Epithelial cell of prostate (primary cell): Measurements from ENCODE around the gene MFRP.

Experiments
- DNase-seq: peaks from one replicate; pipeline ENCODE4 v3.0.0-alpha.2; 2011; ENCODE audit warnings: low read depth, low spot score
- H3K27ac ChIP-seq: fragments of 450-650 bp; 2 replicates; pipeline ENCODE4 v1.5.1; 2017; ENCODE audit warnings: mild to moderate bottlenecking

The MFRP gene

GRCh38 chr11:119320240-119320775 lies 26.2 kb downstream of the MFRP start:
- H3K27ac ChIP-seq, result no peak overlapping the region
- DNase-seq, result no peak

GRCh38 chr11:119319700-119320239 lies 26.7 kb downstream of the MFRP start:
- DNase-seq, result no peak
- H3K27ac ChIP-seq, result peak overlapping the region; percentile 84

- no peak for DNase-seq
- peak overlapping the region; percentile 84 for H3K27ac ChIP-seq
Measured at GRCh38 chr11:119319136-119319699, 27.3 kb downstream of the MFRP start.

GRCh38 chr11:119318240-119319135 lies 28.0 kb downstream of the MFRP start:
- H3K27ac ChIP-seq, result peak overlapping the region; percentile 84
- DNase-seq, result peak; percentile 37

- peak overlapping the region; percentile 84 for H3K27ac ChIP-seq
- no peak for DNase-seq
Measured at GRCh38 chr11:119317592-119318239, 28.8 kb downstream of the MFRP start.

GRCh38 chr11:119316729-119317591 lies 29.5 kb downstream of the MFRP start, which contains the start of gene MCAM:
MCAM (minus strand) TSS chr11:119317130; CDS start chr11:119317101, 29 bp downstream.
- peak within 1 kb of the TSS; percentile 84 for H3K27ac ChIP-seq
- no peak for DNase-seq

- peak overlapping the region; percentile 84 for H3K27ac ChIP-seq
- DNase-seq, result no peak
Measured at GRCh38 chr11:119316016-119316728, 30.3 kb downstream of the MFRP start.

- H3K27ac ChIP-seq, result peak overlapping the region; percentile 40
- DNase-seq, result no peak
Measured at GRCh38 chr11:119315131-119316015, 31.1 kb downstream of the MFRP start.

- no peak overlapping the region for H3K27ac ChIP-seq
- no peak for DNase-seq
Measured at GRCh38 chr11:119314726-119315125, 31.8 kb downstream of the MFRP start.

- no peak overlapping the region for H3K27ac ChIP-seq
- DNase-seq, result no peak
Measured at GRCh38 chr11:119310682-119311052, 35.8 kb downstream of the MFRP start.

GRCh38 chr11:119309953-119310681 lies 36.4 kb downstream of the MFRP start:
- no peak overlapping the region for H3K27ac ChIP-seq
- no peak for DNase-seq

- no peak for DNase-seq
- H3K27ac ChIP-seq, result no peak overlapping the region
Measured at GRCh38 chr11:119309411-119309810, 37.1 kb downstream of the MFRP start.

- no peak for DNase-seq
- H3K27ac ChIP-seq, result no peak overlapping the region
Measured at GRCh38 chr11:119307974-119308373, 38.5 kb downstream of the MFRP start.

- no peak overlapping the region for H3K27ac ChIP-seq
- DNase-seq, result no peak
Measured at GRCh38 chr11:119307219-119307618, 39.3 kb downstream of the MFRP start.

- H3K27ac ChIP-seq, result no peak overlapping the region
Measured at GRCh38 chr11:119306373-119306890, 40.1 kb downstream of the MFRP start.

GRCh38 chr11:119305556-119306372 lies 40.7 kb downstream of the MFRP start:
- no peak for DNase-seq
- no peak overlapping the region for H3K27ac ChIP-seq

More at GRCh38 chr11:119306373-119306890, 40.1 kb downstream of the MFRP start:
- no peak for DNase-seq
